ENCODE measurements around the gene WWC1.

WWC1 gene

DNA sequence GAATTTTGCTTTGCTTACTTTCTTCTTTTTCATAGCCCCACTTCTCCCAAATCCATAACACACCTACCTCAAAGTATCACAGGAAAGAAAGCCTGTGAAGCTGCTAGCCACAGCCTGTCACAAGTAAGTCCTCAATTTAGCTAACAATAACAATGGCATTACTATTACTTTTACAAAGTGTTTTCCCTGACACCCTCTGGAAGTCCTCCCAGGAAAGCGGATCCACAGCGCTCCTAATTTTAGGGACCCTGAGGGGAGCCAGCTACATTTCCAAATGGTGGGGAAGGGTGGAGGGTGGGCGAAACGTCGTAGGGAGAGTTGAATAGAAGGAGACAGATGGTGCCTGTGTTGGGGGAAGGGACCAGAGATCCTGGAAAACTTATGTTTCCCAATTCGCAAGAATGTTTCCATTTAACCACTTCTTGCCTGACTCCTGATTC is 523 bp upstream of the WWC1 start:
- ChIA-PET CTCF (interaction anchor here (0.5 to 1.0 kb wide), 4 partner anchors 44 to 284 kb away, joined by 3 to 5 read pairs (median 4); no protein-coding TSS in a partner anchor), POLR2A (ENCODE audit: low non-redundant PET) (interaction anchor here (0.6 kb wide), 1 partner anchor 74 kb away, joined by 3 read pairs; no protein-coding TSS in a partner anchor)
- DNase-seq (ENCODE audit: low spot score), result no peak
- peak overlapping the region; percentile 29 for H3K27ac ChIP-seq
- TF ChIP-seq, protein P1, sequence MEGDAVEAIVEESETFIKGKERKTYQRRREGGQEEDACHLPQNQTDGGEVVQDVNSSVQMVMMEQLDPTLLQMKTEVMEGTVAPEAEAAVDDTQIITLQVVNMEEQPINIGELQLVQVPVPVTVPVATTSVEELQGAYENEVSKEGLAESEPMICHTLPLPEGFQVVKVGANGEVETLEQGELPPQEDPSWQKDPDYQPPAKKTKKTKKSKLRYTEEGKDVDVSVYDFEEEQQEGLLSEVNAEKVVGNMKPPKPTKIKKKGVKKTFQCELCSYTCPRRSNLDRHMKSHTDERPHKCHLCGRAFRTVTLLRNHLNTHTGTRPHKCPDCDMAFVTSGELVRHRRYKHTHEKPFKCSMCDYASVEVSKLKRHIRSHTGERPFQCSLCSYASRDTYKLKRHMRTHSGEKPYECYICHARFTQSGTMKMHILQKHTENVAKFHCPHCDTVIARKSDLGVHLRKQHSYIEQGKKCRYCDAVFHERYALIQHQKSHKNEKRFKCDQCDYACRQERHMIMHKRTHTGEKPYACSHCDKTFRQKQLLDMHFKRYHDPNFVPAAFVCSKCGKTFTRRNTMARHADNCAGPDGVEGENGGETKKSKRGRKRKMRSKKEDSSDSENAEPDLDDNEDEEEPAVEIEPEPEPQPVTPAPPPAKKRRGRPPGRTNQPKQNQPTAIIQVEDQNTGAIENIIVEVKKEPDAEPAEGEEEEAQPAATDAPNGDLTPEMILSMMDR (conservative IDR thresholded peaks at IDR 0.05; ENCODE audit: low read depth), result no peak

- POLR2A ChIA-PET (ENCODE audit: low non-redundant PET), result interaction anchor here (0.6 to 1.0 kb wide), 3 partner anchors 30 to 130 kb away, joined by 3 read pairs; no protein-coding TSS in a partner anchor
Observed at GRCh38 chr5:168291964-168292785, 730 bp downstream of the WWC1 start.

DNA sequence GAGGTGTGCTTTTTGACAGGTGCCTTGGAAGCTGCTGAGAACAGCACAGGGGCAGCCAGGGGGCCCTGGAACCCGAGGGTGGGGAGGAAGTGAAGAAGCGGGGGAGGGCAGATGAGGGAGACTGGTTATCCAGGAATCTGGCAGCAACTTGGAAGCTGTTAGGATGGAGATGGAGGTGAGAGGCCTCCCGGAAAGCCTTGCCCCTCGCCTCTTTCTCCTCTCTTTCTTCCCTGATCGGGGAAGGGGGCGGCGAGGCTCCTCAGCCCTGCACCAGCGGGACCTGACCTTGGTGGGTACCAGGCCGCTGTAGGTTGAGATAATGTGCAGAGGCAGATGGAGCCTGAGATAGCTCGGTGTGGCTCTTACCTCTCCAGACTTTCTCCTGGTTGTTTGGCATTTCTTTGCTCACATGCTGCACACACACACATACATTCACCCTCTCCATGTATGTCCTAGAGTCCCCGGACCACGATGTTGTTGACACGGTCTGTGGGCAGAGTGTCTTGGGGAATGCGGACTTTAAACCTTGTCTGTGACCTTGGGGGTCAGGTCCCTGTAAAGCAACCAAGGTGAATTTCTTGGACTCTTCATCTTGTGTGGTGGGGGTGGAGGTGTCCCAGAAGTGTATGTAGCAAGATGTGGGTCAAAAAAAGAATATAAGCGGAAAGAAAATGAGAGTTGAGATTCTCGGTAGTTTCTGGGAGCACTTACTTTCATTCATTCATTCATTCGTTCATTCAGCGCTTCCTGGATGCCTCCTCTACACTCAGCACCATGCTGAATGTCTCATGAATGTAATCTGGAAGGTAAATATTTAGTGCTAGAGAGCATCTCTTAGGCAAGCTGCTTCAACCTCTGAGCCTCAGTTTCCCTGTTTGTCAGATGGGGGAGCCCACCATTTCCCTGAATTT is 1.6 kb downstream of the WWC1 start:
- ChIA-PET POLR2A (ENCODE audit: low non-redundant PET) (interaction anchor here (0.8 to 1.0 kb wide), 2 partner anchors 114 to 129 kb away, joined by 3 read pairs; no protein-coding TSS in a partner anchor), CTCF (interaction anchor here (0.7 to 1.5 kb wide), 8 partner anchors 8 to 116 kb away, joined by 3 to 9 read pairs (median 5); no protein-coding TSS in a partner anchor)
- peak overlapping the region; percentile 1; the same call in 1 of the 2 replicates for H3K27ac ChIP-seq
- TF ChIP-seq, protein P1 (conservative IDR thresholded peaks at IDR 0.05; ENCODE audit: low read depth), result no peak
- peak; percentile 44 for DNase-seq (ENCODE audit: low spot score)

More at GRCh38 chr5:168291964-168292785, 730 bp downstream of the WWC1 start:
- CTCF ChIA-PET, result interaction anchor here (0.6 to 1.5 kb wide), 11 partner anchors 9 to 166 kb away, joined by 3 to 9 read pairs (median 5); no protein-coding TSS in a partner anchor
- peak; percentile 62 for DNase-seq (ENCODE audit: low spot score)
- peak overlapping the region; percentile 29 for H3K27ac ChIP-seq
- TF ChIP-seq, protein P1 (conservative IDR thresholded peaks at IDR 0.05; ENCODE audit: low read depth), result no peak

DNA sequence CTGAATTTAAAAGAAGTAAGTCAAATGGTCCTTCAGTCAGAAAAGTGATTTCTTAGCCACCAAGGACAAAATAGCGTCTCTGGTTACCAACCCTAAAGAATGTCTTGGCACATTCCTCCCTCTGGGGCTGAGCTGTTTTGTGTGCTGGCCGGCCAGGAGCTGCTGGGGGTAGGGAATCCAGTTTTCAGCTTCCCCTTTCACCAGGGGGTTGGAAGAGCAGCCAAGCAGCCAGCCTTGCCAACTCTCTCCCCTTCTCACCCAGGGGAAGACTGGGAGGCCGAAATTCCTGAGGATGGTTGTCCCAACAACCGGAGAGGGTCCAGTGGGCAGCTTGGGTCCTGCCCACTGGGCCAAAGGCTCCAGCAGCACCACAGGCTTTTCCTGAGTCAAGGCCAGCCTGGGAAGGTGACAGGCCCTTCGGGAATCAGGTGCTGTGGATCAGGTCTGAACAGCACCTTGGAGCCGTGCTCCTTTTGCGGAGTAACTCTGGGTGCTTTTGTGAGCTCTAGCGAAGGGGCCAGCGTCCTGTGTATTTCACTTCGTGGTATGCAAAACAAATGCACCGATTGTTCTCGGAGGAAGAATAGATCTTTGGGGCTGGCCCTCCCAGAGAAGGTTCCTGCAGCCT is 4.2 kb downstream of the WWC1 start:
- peak; percentile 83 for DNase-seq (ENCODE audit: low spot score)
- TF ChIP-seq, protein P1 (conservative IDR thresholded peaks at IDR 0.05; ENCODE audit: low read depth), result no peak
- peak overlapping the region; percentile 56 for H3K27ac ChIP-seq
- ChIA-PET POLR2A (ENCODE audit: low non-redundant PET) (interaction anchor here (0.6 kb wide), 1 partner anchor 1008 kb away, joined by 3 read pairs; no protein-coding TSS in a partner anchor), CTCF (interaction anchor here (0.6 to 1.2 kb wide), 7 partner anchors 14 to 185 kb away, joined by 3 to 6 read pairs (median 3); no protein-coding TSS in a partner anchor)

- no peak for DNase-seq (ENCODE audit: low spot score)
- ChIA-PET CTCF (no interaction called here), POLR2A (ENCODE audit: low non-redundant PET) (interaction anchor here (0.6 kb wide), 1 partner anchor 644 kb away, joined by 3 read pairs; no protein-coding TSS in a partner anchor)
- H3K27ac ChIP-seq, result no peak overlapping the region
- TF ChIP-seq, protein P1 (conservative IDR thresholded peaks at IDR 0.05; ENCODE audit: low read depth), result no peak
Observed at GRCh38 chr5:168296682-168297081, 5.2 kb downstream of the WWC1 start.
